Stimulated activated CD4-positive, alpha-beta T cell treated with anti-CD3 and anti-CD28 coated beads, Interleukin-4, amount 100 ng/mL, for 24 hours (primary cell): Measurements from ENCODE around the gene DNAJC7.
"Not testable (repeated sequence)": the region's sequence is repeated elsewhere in the genome, so short reads cannot be mapped to it uniquely, and the experiment has no call there.

Experiments
- DNase-seq: peaks from one replicate; pipeline ENCODE4 v3.0.0-alpha.2; 2020

The DNAJC7 gene

GRCh38 chr17:42010898-42011516 is 6.2 kb downstream of the DNAJC7 start:
- DNase-seq, result no peak

GRCh38 chr17:42010266-42010680 is 7.0 kb downstream of the DNAJC7 start:
- DNase-seq, result not testable (repeated sequence)

- no peak for DNase-seq
Measured at GRCh38 chr17:42009170-42009569, 8.1 kb downstream of the DNAJC7 start.

GRCh38 chr17:42005166-42005565 is 12.1 kb downstream of the DNAJC7 start:
- no peak for DNase-seq

GRCh38 chr17:42002792-42003301 is 14.4 kb downstream of the DNAJC7 start:
- DNase-seq, result no peak

GRCh38 chr17:42002175-42002791 is 15.0 kb downstream of the DNAJC7 start:
- no peak for DNase-seq

- DNase-seq, result no peak
Measured at GRCh38 chr17:42001729-42002128, 15.5 kb downstream of the DNAJC7 start.

- no peak for DNase-seq
Measured at GRCh38 chr17:42000413-42001133, 16.7 kb downstream of the DNAJC7 start.

GRCh38 chr17:41998497-41998896 is 18.7 kb downstream of the DNAJC7 start:
- DNase-seq, result no peak

GRCh38 chr17:41996855-41997164 is 20.4 kb downstream of the DNAJC7 start:
- DNase-seq, result no peak

GRCh38 chr17:41992576-41992975 is 24.7 kb downstream of the DNAJC7 start:
- DNase-seq, result no peak

- no peak for DNase-seq
Measured at GRCh38 chr17:41989702-41990419, 27.4 kb downstream of the DNAJC7 start.

GRCh38 chr17:41988418-41988817 is 28.8 kb downstream of the DNAJC7 start:
- no peak for DNase-seq

- no peak for DNase-seq
Measured at GRCh38 chr17:41987642-41988041, 29.6 kb downstream of the DNAJC7 start.

- no peak for DNase-seq
Measured at GRCh38 chr17:41986634-41987033, 30.6 kb downstream of the DNAJC7 start.

- no peak for DNase-seq
Measured at GRCh38 chr17:41985919-41986318, 31.3 kb downstream of the DNAJC7 start.

GRCh38 chr17:41984454-41984853 is 32.8 kb downstream of the DNAJC7 start:
- no peak for DNase-seq

- DNase-seq, result no peak
Measured at GRCh38 chr17:41982026-41982760, 35.0 kb downstream of the DNAJC7 start.

- DNase-seq, result no peak
Measured at GRCh38 chr17:41977991-41978390, 39.2 kb downstream of the DNAJC7 start.

GRCh38 chr17:41976142-41976768 is 41.0 kb downstream of the DNAJC7 start:
- no peak for DNase-seq

GRCh38 chr17:41975099-41976083 is 41.8 kb downstream of the DNAJC7 start:
- DNase-seq, result no peak
